Activated naive CD4-positive, alpha-beta T cell treated with Interleukin-2 at 50 U/mL for 16 hours (primary cell): Measurements from ENCODE around the gene MRPL12.

Experiments
- DNase-seq: peaks from one replicate; pipeline ENCODE4 v3.0.0-alpha.2; 2020

Gene MRPL12

GRCh38 chr17:81702934-81703746 is at the start of gene MRPL12:
TSS of gene MRPL12 (plus strand) at chr17:81703367. CDS start at chr17:81703502, 135 bp downstream.
- DNase-seq = peak; percentile 90

- DNase-seq = no peak
These were observed 47.6 kb upstream of the MRPL12 start for GRCh38 chr17:81655378-81656117.

DNA sequence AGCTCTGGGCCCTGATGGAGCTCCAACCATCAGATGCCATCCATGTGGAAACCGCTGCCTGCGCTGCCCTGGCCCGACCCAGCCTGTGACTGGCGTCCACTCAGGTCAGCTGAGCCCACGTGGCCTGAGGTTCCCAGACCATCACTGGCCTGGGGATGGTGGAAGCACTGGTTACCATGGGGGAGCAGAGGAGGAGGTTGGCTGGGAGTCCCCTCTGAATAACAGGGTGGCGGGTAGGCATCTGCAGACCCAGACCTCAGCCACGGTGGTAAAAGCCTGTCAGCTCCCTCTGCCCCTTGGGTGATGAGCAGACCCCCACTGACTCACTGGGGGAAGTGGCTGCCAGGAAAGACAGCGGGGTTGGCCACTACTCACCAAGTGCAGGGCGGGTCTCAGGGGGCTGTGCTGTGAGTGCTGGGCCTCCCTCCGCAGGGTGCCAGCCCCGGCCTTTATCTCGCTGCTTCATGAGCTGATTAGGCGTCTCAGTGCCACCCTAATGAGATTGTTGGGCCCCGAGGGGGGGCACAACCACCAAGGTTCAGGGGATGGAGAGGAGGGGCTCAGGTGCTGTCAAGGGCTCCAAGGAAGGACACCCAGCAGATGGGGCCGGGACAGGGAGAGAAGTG is 46.9 kb upstream of the MRPL12 start, which contains the start of gene PDE6G:
Gene PDE6G (minus strand): TSS at position 425 of the 626 bp plus-strand sequence. CDS start 3,237 bp downstream, outside the sequence.
- no peak for DNase-seq

GRCh38 chr17:81656835-81657234 is 46.3 kb upstream of the MRPL12 start:
- no peak for DNase-seq

GRCh38 chr17:81659038-81659437 is 44.1 kb upstream of the MRPL12 start:
- no peak for DNase-seq

DNA sequence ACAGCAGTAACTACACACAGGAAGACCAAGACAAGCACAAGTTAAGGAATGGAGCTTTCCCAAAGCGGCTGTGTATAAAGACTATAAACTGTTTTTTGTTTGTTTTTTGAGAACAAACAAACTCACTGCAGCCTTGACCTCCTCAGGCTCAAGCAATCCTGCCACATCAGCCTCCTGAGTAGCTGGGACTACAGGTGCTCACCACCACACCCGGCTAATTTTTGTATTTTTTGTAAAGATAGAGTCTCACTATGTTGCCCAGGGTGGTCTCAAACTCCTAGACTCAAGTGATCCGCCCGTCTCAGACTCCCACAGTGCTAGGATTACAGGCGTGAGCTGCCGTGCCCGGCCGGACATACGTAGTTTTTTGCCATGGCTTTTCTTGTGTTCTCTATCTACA is 42.7 kb upstream of the MRPL12 start:
- no peak for DNase-seq

DNA sequence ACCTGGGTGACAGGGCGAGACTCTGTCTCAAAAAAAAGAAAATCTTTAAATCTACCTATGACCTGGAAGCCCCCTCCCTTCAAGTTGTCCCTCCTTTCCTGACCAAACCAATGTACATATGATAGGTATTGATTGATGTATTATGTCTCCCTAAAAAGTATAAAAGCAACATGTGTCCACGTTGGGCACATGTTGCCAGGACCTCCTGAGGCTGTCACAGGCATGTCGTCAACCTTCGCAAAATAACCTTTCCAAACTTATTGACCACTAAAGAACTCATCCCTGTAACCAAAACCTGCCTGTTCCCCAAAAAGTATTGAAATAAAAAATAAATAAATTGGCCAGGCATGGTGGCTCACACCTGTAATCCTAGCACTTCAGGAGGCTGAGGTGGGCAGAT is 41.2 kb upstream of the MRPL12 start:
- DNase-seq = no peak

- no peak for DNase-seq
These were observed 39.1 kb upstream of the MRPL12 start for GRCh38 chr17:81664051-81664470.

- DNase-seq = peak; percentile 67
These were observed 37.7 kb upstream of the MRPL12 start for GRCh38 chr17:81665205-81666091.

DNA sequence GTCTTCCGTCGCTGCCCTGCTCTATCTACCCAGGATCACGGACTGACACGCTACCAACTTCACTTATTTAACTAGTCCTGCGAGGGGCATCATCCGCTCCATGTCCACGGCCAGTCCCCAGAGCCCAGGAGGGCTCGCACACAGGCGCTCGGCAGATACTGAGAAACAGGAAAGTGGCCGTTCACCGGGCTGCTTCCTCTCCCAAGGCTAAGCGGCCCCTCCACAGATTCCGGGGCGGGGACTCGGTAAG is 37.1 kb upstream of the MRPL12 start:
- no peak for DNase-seq

GRCh38 chr17:81666342-81667191 is 36.6 kb upstream of the MRPL12 start, which contains the start of the genes CCDC137 and OXLD1:
TSS of gene CCDC137 (plus strand) at chr17:81666737. CDS start at chr17:81666767, 30 bp downstream.
TSS of gene OXLD1 (minus strand) at chr17:81666605. CDS start at chr17:81666577, 28 bp downstream.
- peak; percentile 95 for DNase-seq

- DNase-seq = no peak
These were observed 35.4 kb upstream of the MRPL12 start for GRCh38 chr17:81667754-81668153.

DNA sequence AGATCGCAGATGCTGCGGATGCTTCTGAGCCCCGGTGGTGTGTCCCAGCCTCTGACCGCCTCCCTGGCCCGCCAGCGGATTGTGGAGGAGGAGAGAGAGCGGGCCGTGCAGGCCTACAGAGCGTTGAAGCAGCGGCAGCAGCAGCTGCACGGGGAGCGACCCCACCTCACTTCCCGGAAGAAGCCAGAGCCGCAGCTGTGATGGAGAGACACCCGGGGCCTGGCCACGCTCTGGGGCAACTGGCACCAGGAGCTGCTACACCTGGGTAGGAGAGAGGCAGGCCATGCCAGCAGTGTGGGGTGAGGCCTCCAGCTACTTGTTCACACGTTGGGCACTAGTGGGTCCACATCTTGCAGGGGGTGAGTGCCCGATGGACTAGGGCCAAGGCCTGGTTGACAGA is 30.7 kb upstream of the MRPL12 start:
- DNase-seq = no peak

DNA sequence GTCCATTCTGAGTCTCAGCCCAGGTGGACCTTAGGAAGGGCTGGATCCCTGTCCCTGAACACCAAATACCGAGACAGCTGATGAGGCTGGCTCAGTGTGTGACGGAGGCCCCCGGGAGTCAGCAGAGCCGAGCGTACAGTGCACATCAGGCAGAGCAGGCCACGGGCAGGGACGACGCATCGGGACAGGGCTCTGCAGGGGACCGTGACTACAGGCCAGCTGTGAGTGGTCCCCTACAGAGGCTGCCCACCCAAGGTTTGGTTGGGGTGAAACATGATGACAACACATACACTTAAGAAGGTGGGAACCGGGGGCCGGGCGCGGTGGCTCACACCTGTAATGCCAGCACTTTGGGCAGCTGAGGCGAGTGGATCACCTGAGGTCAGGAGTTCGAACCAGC is 30.2 kb upstream of the MRPL12 start:
- no peak for DNase-seq

DNA sequence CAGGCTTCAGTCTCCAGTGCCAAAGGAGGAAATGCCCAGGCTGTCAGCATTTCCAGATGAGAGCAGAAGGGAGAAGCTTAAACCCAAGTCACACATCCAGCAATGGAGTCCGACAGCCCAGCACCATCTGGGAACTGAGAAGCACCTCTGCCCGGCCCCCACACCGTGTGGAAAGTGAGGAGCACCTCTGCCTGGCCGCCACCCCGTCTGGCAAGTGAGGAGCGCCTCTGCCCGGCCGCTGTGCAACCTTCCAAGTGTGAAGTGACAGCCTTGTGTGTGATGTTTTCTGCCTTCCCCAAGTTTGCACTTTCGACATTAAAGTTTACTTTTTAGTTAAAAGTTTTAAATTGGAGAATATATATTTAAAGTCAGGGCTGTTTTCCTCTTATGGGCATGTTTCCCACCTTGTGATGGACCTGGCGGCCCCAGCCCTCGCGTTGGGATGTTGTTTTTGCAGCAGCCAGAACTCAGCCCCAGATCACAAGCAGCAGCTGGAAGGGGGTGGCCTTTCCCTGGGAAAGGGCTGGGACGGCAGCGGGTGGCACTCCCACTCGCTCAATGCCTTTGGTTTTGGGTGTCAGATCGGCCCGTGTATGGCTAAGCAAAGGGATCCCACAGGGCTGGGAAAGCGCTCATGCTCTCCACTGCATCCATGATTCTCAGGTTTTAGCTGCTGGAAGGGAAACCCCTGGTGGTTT is 29.5 kb upstream of the MRPL12 start:
- no peak for DNase-seq

DNA sequence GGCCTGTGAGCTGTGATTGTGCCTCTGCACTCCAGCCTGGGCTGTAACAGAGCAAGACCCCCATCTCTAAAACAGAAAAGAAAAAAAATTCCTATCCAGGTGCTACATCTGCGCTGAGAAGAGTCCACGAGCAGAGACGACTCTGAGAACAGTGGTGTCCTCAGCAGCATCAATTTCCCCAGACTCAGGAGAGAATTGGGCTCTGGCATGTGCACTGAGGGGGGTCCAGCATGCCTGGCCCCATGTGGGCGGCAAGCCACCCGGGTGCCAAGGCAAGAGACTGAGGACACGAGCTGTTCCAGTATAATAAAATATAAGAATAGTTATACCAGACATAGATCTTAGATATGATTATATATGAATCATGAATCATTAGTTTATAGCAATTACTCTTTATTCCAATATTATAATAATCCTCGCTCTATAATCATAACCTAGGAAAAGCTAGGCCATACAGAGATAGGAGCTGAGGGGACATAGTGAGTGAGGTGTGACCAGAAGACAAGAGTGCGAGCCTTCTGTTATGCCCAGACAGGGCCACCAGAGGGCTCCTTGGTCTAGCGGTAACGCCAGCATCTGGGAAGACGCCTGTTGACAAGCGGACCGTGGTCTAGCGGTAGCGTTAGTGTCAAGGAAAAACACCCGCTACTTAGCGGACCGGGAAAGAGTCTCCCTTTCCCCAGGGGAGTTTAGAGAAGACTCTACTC is 27.5 kb upstream of the MRPL12 start:
- DNase-seq = peak; percentile 36

DNA sequence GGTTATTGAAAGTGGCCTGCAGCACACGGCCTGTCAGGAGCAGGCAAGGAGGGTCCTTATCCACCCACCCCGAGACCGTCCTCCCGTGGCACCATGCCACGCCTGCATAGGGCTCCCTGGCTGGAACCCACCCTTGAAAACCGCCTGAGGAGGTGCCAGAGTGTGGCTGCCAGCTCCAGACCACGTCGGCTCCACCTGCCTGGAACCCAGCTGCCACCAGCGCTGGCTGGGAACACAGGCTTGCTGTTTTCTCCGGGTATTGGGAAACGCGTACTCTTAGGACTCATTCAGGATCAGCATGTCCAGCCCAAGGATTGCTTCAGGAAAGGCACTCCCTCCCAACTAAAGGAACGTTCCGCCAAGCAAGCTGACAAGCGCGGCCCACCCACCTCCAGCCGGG is 26.3 kb upstream of the MRPL12 start:
- no peak for DNase-seq

DNA sequence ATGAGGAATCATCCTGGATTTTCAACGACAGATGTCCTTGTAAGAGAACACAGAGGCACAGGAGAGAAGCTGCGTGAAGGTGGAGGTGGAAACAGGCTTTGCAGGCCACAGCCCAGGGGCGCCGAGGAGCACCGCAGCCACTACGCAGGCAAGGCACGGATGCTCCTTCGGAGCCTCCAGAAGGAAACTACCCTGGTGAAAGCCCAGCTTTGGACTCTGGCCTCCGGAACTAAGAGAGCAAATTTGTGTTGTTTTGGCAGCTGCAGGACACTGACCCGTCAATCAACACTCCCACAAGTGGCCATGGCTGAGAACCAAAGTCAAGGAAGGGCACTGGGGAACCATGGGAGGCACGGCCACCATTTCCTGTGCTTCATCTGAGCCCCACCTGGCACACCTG is 23.0 kb upstream of the MRPL12 start:
- no peak for DNase-seq

DNA sequence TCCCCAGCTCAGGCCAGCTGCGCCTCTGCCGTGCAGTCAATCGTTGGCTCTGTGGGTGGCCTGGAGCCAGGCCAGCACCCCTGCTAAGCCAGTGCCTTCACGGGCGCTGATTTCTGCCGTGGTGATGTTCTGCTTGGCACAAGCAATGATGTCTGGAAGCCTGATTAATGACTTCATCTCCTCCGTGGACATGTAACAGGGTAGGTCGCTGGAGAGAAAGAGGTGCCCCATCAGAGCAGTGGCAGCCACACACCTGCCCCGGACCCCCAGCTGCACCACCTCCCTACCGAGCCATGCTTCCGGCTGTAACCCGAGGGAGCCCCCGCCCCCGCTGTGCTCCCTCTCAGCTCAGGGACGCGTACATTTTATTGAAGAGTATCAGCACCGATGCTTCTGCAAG is 21.5 kb upstream of the MRPL12 start:
- DNase-seq = no peak

DNA sequence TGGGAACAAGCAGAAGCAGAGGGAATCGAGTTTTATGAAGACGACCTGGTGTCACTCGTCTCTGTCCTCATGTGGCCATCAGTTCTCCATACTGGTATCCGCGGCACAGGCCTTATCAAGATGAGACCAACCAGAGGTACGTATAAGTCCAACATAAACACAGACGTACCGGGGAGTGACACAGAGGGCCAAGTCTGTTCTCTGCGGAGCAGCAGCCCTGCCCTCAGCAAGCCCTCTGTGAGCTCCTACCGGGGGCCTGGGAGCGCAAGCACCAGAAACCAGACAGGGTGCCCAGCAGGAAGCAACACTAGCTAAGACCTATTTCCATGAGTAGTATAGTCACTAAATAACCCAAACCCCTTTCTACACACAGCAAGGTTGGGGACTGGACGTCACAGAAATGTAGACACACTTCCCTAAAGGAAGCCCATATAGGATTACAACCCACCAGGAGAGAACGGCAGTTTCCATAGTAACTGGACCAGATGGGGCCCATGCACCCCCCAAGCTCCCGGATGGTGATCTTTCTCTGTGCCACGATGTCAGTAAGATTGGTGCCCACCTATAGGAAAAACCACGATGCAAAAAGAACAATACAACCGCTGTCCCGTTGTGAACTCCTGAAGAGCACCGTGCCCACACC is 20.5 kb upstream of the MRPL12 start:
- no peak for DNase-seq
